GM19463 (cell line): Measurements from ENCODE around the gene TPSB2.

Source experiments
- ATAC-seq: cut with Tn5 transposase; IDR thresholded peaks from one replicate; pipeline ENCODE4 v1.9.1; 2021; ENCODE audit warnings: mild to moderate bottlenecking, moderate library complexity; ENCODE audit not compliant: unreplicated experiment

Gene TPSB2

DNA sequence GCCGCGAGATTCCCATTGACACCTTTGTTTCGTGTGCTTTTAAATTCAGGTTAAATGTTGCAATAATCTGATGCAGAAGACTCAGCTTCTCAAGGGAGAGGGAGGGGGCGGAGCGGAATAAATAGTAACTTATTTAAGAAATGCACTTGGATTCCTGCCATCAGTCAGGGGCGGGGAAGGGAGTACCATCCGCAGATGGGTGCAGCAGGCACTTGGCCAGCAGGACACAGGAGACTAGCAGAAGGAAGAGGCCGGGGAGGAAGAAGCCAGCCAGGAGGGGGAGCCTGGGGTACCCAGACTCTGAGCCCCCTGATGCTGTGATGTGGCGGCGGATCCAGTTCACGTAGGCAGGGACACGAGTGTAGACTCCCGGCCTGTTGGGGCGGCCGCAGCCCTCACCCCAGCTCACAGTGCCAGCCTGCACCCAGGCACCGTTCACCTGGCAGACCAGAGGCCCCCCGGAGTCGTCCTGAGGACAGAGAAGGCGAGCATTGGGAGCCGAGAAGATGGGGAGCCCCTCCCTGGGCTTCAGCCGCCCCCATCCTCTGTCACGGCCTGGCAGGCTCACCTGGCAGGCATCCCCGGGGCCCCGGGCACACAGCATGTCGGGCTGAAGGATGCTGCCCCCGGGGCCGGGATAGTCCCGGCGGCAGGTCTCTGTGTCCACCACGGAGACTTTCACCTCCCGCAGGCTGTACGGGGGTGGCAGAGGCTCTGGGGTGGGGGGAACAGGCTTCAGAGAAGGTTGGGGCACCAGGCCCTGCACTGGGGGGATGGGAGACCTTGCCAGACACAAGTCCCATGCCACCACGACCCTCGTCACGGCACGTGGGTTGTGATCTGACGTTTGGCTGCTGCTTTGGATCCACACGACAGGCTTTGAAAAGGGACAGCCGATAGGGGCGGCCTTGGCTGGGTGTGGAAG lies 8.1 kb downstream of the TPSB2 start:
- no peak for ATAC-seq

DNA sequence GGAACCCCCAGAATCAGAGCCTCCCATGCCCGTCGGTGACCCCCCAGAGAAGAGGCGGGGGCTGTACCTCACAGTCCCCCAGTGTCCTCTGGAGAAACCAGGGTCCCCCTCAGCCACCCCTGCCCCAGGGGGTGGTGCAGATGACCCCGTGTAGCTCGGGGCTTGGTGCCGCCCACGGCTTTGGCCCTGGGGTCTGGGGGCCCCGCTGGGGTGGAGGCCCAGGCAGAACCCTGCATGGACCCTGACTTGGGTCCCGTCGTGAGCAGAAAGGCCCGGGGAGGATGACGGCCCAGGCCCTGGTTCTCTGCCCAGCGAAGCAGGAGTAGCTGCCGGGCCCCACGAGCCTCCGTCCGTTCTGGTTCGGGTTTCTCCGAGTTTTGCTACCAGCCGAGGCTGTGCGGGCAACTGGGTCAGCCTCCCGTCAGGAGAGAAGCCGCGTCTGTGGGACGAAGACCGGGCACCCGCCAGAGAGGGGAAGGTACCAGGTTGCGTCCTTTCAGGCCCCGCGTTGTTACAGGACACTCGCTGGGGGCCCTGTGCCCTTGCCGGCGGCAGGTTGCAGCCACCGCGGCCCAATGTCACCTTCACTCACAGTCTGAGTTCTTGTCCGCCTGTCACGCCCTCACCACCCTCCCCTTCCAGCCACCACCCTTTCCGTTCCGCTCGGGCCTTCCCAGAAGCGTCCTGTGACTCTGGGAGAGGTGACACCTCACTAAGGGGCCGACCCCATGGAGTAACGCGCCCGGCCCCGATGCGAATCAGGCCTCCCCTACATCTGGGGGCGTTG lies 8.9 kb downstream of the TPSB2 start:
- no peak for ATAC-seq

DNA sequence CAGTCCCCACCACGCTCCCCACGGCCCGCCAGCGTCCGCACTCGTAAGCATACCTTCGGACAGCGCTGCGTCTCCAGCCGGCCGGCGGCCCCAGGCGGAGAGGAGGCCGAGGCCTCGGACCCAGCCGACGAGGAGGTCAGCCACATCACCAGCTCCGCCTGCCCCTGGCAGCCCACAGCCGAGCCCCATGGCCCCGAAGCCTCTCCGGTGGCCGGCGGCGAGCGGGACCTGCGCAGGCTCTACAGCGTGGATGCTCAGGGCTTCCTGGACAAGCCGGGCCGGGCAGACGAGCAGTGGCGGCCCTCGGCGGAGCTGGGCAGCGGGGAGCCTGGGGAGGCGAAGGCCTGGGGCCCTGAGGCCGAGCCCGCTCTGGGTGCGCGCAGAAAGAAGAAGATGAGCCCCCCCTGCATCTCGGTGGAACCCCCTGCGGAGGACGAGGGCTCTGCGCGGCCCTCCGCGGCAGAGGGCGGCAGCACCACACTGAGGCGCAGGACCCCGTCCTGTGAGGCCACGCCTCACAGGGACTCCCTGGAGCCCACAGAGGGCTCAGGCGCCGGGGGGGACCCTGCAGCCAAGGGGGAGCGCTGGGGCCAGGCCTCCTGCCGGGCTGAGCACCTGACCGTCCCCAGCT lies 9.8 kb downstream of the TPSB2 start:
- ATAC-seq, result no peak

DNA sequence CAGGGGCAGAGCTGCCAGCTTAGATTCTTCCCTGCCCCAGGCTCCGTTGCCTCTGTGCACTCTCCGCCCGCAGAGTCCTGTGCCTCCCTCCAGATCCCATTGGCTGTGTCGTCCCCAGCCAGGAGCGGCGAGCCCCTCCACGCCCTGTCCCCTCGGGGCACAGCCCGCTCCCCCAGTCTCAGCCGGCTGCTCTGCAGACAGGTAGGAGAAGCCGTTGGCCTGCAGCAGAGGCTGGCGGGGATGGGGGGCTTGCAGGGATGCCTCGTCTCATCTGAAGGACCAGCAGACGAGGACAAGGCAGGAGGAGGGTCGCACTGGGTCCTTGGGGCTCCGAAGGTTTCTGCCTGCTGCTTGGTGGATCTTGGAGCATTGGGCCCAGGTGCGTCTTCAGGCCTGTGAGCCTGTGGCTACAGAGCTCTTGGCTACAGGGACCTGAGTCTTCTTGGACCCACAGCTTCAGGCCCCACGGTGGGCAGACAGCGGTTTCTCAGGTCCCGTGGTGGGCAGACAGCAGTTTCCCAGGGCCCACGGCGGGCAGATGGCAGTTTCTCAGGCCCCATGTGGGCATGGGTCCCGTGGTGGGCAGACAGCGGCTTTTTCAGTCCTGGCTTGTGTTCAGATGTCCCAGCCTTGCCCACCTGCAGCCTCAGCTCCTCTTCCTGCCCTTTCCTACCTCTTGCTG lies 10.9 kb downstream of the TPSB2 start:
- ATAC-seq, result no peak

DNA sequence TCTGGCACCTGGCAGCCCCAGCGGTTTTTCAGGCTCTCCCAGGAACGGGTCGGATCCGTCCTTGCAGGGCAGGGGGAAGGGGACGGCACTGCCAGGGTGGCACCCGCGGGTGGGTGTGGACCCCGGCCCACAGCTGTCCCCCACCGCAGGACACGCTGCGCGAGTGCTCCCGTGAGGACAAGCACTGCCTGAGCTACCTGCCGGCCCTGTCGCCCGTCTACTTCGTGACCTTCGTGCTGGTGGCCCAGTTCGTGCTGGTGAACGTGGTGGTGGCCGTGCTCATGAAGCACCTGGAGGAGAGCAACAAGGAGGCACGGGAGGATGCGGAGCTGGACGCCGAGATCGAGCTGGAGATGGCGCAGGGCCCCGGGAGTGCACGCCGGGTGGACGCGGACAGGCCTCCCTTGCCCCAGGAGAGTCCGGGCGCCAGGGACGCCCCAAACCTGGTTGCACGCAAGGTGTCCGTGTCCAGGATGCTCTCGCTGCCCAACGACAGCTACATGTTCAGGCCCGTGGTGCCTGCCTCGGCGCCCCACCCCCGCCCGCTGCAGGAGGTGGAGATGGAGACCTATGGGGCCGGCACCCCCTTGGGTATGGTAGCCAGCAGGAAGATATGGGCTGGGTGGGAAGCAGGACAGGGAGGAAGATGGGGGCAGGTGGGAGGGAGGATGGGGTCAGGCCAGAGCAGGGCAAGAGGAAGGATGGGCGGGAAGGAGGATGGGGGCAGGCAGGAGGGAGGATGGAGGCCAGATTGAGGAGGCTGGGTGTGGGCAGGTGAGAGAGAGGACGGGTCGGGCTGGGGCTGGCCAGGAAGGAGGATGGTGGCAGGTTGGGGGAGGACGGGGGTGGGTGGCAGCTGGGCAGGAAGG lies 11.7 kb downstream of the TPSB2 start:
- no peak for ATAC-seq

- ATAC-seq, result no peak
Observed at GRCh38 chr16:1217526-1217925, 12.5 kb downstream of the TPSB2 start.

GRCh38 chr16:1216681-1217400 lies 13.1 kb downstream of the TPSB2 start:
- ATAC-seq, result no peak

GRCh38 chr16:1216296-1216619 lies 13.7 kb downstream of the TPSB2 start:
- ATAC-seq, result no peak

DNA sequence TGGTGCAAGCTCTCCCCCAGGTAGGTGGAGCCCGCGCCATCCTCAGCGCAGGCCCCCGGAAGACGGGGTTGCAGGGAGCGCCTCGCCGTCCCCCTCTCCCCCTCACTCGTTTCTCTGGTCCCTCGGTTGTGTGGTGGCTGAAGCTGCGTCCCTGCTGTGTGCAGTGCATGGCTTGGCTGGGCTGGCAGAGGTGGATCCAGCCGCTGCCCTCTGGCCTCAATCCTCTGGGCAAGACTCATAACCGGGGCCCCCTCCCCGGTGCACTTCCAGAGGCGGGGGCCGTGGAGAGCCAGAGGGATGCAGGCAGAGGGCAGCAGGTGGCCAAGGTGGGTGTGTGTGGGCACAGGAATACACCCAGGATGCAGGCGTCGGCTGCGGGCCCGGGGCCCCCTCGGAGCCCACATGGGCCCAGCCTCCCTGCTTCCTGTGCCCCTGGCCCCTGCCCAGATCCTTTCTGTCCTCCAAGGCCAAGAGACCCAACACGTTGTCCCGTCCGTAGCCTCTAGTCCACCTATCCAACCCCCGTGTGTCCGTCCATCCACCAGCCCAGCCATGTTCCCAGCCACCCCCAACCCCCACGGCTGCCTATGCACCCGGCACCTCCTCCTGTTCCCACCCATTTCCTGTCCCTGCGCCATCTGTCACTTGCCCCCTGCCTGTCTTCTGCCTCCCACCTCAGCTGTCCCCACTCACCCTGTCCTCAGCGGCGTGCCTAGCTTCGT lies 14.2 kb downstream of the TPSB2 start:
- no peak for ATAC-seq

DNA sequence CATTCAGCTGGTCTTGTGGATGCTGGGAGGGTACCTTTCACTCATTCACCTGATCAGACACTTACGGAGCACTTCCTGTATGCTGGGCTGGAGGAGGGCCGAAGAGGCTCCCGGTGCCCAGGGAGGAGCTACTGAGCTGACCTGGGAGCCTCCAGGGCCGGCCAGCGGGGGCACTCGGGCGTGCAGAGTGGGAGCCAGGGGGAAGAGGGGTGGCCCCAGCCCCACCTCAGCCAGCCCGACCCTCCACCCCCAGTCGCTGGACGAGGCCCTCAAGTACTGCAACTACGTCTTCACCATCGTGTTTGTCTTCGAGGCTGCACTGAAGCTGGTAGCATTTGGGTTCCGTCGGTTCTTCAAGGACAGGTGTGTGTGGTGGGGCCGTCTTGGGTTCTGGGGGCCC lies 15.3 kb downstream of the TPSB2 start:
- no peak for ATAC-seq

- ATAC-seq, result no peak
Observed at GRCh38 chr16:1213796-1214372, 16.1 kb downstream of the TPSB2 start.

DNA sequence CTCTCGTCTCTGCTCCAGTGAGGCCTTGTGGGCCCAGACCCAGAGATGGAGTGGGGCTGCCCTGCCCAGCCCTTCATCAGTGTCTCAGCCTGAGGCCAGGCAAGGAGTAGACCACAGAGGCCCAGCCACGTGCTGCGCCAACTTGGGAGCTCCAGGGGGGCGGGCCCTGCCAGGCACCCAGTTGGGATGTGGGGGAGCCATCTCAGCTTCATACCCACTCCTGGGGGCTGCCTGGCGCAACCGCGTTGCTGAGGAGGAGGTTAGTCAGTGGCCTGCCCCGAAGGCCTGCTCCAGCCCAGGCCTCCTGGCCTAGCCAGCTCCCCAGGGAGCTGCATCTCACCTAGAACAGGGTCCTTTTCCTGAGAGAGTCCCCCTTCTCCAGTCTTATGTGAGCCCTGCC lies 16.8 kb downstream of the TPSB2 start:
- ATAC-seq, result no peak

- no peak for ATAC-seq
Observed at GRCh38 chr16:1212616-1213194, 17.3 kb downstream of the TPSB2 start.

DNA sequence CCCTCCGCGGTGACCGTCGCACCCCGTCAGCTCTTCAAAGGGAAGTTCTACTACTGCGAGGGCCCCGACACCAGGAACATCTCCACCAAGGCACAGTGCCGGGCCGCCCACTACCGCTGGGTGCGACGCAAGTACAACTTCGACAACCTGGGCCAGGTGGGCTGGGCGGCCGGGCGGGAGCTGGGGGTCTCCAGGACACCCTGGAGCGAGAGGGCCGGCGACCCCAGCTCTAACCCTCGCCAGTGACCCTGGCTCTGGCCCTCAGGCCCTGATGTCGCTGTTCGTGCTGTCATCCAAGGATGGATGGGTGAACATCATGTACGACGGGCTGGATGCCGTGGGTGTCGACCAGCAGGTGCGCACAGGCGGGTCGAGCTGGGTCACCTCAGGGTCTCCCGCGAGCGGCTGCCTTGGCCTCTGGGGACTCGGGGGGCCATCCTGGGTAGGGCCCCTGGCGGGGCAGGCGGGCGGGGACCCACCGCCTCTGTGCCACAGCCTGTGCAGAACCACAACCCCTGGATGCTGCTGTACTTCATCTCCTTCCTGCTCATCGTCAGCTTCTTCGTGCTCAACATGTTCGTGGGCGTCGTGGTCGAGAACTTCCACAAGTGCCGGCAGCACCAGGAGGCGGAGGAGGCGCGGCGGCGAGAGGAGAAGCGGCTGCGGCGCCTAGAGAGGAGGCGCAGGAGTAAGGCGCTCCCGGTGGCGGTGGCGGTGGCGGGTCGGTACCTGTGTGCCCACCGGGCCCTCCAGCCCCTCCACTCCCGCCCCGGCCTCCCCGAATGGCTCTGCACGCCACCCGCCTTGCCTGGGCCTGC lies 18.3 kb downstream of the TPSB2 start:
- no peak for ATAC-seq

DNA sequence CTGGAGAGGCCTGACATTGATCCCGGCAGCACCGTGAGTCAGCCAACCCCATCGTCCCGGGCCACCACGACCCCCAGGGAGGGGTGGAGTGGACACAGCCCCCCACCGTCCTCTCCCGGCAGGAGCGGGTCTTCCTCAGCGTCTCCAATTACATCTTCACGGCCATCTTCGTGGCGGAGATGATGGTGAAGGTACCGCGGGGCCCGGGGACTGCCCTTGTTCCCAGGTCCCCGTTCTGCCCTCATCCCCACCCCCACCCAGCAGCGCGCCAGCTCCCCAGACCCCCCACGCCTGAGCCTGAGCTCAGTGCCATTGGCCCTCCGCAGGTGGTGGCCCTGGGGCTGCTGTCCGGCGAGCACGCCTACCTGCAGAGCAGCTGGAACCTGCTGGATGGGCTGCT lies 19.5 kb downstream of the TPSB2 start:
- no peak for ATAC-seq

GRCh38 chr16:1209081-1209480 lies 20.9 kb downstream of the TPSB2 start:
- no peak for ATAC-seq

- no peak for ATAC-seq
Observed at GRCh38 chr16:1208239-1208830, 21.6 kb downstream of the TPSB2 start.
